ENCODE data around the gene EIF4EBP3. TPM values are rescaled to one million over a fixed set of nuclear protein-coding genes. Genes with fewer than 3 reads are reported as not detected.

The EIF4EBP3 gene
- total RNA-seq, 1 donor from 2014 or later, result 19.3 TPM

DNA sequence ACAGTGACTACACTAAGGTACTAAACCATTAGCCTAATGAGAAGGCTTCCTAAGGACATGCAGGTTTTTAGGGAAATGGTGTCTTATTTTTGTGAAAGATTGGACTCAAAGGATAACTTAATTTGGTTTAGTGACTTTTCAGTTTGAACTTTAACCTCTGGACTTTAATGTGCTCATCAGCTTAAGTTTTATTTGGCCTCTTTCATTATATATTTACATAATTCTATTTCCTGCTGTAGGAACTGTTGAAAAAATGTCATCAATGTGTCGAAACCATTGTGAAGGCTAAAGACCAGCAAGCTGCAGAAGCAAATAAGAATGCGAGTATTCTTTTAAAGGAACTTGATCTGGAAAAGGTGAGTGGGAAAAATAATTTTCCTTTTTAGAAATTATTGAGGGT is 34.3 kb upstream of the EIF4EBP3 start:
- ATAC-seq (no peak), DNase-seq (no peak)
- intact Hi-C loops (cut with DNase I), result no loop called here
- Histone ChIP-seq H3K36me3 (peaks cover 83% of the 10 kb centered on the region), H3K9me3 (no peaks in the 10 kb centered on the region), H3K27me3 (ENCODE audit: low read depth) (no peaks in the 10 kb centered on the region), H3K4me1 (no peaks in the 10 kb centered on the region), H3K27ac (no peak overlapping the region), H3K4me3 (no peak overlapping the region)
- TF ChIP-seq, protein P1, sequence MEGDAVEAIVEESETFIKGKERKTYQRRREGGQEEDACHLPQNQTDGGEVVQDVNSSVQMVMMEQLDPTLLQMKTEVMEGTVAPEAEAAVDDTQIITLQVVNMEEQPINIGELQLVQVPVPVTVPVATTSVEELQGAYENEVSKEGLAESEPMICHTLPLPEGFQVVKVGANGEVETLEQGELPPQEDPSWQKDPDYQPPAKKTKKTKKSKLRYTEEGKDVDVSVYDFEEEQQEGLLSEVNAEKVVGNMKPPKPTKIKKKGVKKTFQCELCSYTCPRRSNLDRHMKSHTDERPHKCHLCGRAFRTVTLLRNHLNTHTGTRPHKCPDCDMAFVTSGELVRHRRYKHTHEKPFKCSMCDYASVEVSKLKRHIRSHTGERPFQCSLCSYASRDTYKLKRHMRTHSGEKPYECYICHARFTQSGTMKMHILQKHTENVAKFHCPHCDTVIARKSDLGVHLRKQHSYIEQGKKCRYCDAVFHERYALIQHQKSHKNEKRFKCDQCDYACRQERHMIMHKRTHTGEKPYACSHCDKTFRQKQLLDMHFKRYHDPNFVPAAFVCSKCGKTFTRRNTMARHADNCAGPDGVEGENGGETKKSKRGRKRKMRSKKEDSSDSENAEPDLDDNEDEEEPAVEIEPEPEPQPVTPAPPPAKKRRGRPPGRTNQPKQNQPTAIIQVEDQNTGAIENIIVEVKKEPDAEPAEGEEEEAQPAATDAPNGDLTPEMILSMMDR (IDR thresholded peaks at IDR 0.05), result no peak

DNA sequence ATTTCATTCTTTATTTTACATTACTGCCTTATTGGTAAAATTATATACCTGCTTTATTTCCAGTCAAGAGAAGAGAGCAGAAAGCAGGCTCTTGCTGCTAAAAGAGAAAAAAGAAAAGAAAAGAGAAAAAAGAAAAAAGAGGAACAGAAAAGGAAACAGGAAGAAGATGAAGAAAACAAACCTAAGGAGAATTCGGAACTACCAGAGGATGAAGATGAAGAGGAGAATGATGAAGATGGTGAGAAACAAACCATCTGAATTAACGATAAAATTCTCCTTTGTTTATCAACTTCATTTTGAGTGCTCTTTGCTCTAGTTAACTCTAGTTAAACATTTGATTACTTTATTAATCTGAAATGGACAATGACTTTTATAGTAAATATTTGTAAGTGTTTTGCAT is 23.5 kb upstream of the EIF4EBP3 start:
- DNase-seq (no peak), ATAC-seq (no peak)
- peaks cover 60% of the 10 kb centered on the region for H3K36me3 ChIP-seq
- H3K4me3 ChIP-seq, result no peak overlapping the region
- no peak overlapping the region for H3K27ac ChIP-seq
- H3K9me3 ChIP-seq, result no peaks in the 10 kb centered on the region
- H3K27me3 ChIP-seq (ENCODE audit: low read depth), result no peaks in the 10 kb centered on the region
- intact Hi-C loops (cut with DNase I), result no loop called here
- TF ChIP-seq, protein P1 (IDR thresholded peaks at IDR 0.05), result no peak
- H3K4me1 ChIP-seq, result no peaks in the 10 kb centered on the region

DNA sequence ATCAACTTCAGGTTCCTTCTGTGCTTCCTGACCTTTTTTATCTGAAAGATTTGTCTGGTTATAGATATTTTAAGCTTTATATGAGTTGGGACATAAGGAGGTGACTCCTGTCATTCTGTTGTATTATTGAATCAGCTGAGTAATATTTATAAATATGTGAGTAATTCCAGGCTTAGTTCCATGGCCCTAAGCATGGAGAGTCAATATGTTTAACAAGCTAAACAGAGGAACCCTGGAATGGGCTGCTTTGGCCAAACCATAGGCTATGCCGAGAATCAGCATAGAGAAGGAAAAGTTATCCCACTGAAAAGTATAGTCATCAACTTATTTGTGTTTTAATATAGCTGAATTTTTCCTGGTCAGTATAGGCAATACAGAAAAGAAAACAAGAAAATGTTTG is 7.2 kb upstream of the EIF4EBP3 start:
- Histone ChIP-seq H3K27me3 (ENCODE audit: low read depth) (no peaks in the 10 kb centered on the region), H3K27ac (no peak overlapping the region), H3K9me3 (no peaks in the 10 kb centered on the region), H3K4me3 (no peak overlapping the region), H3K4me1 (no peaks in the 10 kb centered on the region), H3K36me3 (peaks cover 98% of the 10 kb centered on the region)
- no peak for DNase-seq
- TF ChIP-seq, protein P1 (IDR thresholded peaks at IDR 0.05), result no peak
- no peak for ATAC-seq
- intact Hi-C loops (cut with DNase I), result no loop called here

DNA sequence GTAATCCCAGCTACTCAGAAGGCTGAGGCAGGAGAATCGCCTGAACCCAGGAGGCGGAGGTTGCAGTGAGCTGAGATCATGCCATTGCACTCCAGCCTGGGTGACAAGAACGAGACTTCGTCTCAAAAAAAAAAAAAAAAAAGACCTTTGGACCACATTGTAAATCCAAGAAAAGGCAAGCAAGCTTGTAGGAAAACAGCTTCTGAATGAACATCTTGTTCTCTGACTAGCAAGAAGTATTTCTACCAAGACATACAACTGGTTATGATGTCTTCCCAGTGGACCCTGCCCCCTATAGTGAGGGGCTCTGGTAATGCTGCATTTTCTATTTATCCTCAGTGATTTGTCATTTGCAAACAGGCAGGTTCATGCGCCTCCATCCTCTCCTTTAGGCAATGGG is 4.5 kb upstream of the EIF4EBP3 start:
- DNase-seq (no peak), ATAC-seq (no peak)
- Histone ChIP-seq H3K4me1 (peaks cover 14% of the 10 kb centered on the region), H3K27ac (no peak overlapping the region), H3K9me3 (no peaks in the 10 kb centered on the region), H3K27me3 (ENCODE audit: low read depth) (no peaks in the 10 kb centered on the region), H3K36me3 (peaks cover 73% of the 10 kb centered on the region), H3K4me3 (no peak overlapping the region)
- TF ChIP-seq, protein P1 (IDR thresholded peaks at IDR 0.05), result no peak
- intact Hi-C loops (cut with DNase I), result no loop called here

DNA sequence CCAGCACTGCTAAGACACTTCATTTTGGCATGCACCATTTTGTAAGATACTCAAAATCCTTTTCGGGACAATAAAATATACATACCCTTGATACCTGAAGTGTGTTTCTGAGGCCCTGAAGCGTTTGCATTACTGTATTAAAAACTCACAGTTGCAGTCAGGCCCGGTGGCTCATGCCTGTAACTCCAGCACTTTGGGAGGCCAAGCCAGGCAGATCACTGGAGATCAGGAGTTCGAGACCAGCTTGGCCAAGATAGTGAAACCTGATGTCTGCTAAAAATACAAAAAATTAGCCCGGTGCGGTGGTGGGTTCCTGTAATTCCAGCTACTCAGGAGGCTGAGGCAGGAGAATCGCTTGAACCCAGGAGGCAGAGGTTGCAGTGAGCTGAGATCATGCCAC is 2.5 kb upstream of the EIF4EBP3 start:
- H3K27me3 ChIP-seq (ENCODE audit: low read depth), result no peaks in the 10 kb centered on the region
- TF ChIP-seq, protein P1 (IDR thresholded peaks at IDR 0.05), result no peak
- no peak overlapping the region for H3K4me3 ChIP-seq
- intact Hi-C loops (cut with DNase I), result no loop called here
- H3K4me1 ChIP-seq, result peaks cover 34% of the 10 kb centered on the region
- peaks cover 62% of the 10 kb centered on the region for H3K36me3 ChIP-seq
- H3K27ac ChIP-seq, result no peak overlapping the region
- H3K9me3 ChIP-seq, result no peaks in the 10 kb centered on the region
- ATAC-seq (no peak), DNase-seq (no peak)

DNA sequence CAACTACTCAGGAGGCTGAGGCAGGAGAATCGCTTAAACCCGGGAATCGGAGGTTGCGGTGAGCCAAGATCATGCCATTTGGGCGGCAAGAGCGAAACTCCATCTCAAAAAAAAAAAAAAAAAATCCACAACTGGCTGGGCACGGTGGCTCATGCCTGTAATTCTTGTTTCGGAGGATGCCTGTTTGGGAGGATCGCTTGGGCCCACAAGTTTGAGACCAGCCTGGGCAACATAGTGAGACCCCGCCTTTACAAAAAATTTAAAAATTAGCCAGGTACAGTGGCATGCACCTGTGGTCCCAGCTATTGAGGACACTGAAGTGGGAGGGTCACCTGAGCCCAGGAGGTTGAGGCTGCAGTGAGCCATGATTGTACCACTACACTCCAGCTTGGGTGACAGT is 1.9 kb upstream of the EIF4EBP3 start:
- TF ChIP-seq, protein P1 (IDR thresholded peaks at IDR 0.05), result no peak
- Histone ChIP-seq H3K4me3 (no peak overlapping the region), H3K9me3 (no peaks in the 10 kb centered on the region), H3K4me1 (peaks cover 37% of the 10 kb centered on the region), H3K27me3 (ENCODE audit: low read depth) (no peaks in the 10 kb centered on the region), H3K36me3 (peaks cover 62% of the 10 kb centered on the region), H3K27ac (peak overlapping the region; percentile 5)
- ATAC-seq (no peak), DNase-seq (no peak)
- intact Hi-C loops (cut with DNase I), result no loop called here
